NT2/D1 (cell line): ENCODE data around the gene B3GALT6.

ENCODE experiments used
- DNase-seq: peaks from one replicate; pipeline ENCODE4 v3.0.0-alpha.2; 2011; ENCODE audit warnings: low read depth, low spot score
- H3K27me3 ChIP-seq: 2 replicates; pipeline ENCODE4 v1.6.0; 2011; ENCODE audit warnings: mild to moderate bottlenecking; ENCODE audit not compliant: insufficient read length, insufficient read depth
- H3K36me3 ChIP-seq: 2 replicates; pipeline ENCODE4 v1.6.1; 2011; ENCODE audit warnings: mild to moderate bottlenecking, low read length, mixed read lengths; ENCODE audit not compliant: insufficient read depth, insufficient read length
- H3K4me1 ChIP-seq: 2 replicates; pipeline ENCODE4 v1.5.1; 2011; ENCODE audit not compliant: insufficient read depth, insufficient read length
- H3K4me3 ChIP-seq: 2 replicates; pipeline ENCODE4 v1.5.1; 2011; ENCODE audit warnings: low read depth; ENCODE audit not compliant: insufficient read length
- H3K9ac ChIP-seq: 2 replicates; pipeline ENCODE4 v1.6.0; 2011; ENCODE audit warnings: low read depth; ENCODE audit not compliant: insufficient read length
- H3K9me3 ChIP-seq: 2 replicates; pipeline ENCODE4 v1.5.1; 2011; ENCODE audit warnings: mild to moderate bottlenecking, low read length; ENCODE audit not compliant: insufficient read depth
- SUZ12 ChIP-seq: IDR thresholded peaks from 2 replicates; pipeline ENCODE4 v1.6.1; 2011; ENCODE audit not compliant: insufficient read length, insufficient read depth; ENCODE audit errors: extremely low read depth
- YY1 ChIP-seq: IDR thresholded peaks from 2 replicates; pipeline ENCODE4 v1.6.1; 2011; ENCODE audit not compliant: insufficient read length, insufficient read depth
- ZNF274 ChIP-seq: IDR thresholded peaks from 2 replicates; pipeline ENCODE4 v1.6.1; 2011; ENCODE audit warnings: mild to moderate bottlenecking, low read depth, low read length

Gene B3GALT6

DNA sequence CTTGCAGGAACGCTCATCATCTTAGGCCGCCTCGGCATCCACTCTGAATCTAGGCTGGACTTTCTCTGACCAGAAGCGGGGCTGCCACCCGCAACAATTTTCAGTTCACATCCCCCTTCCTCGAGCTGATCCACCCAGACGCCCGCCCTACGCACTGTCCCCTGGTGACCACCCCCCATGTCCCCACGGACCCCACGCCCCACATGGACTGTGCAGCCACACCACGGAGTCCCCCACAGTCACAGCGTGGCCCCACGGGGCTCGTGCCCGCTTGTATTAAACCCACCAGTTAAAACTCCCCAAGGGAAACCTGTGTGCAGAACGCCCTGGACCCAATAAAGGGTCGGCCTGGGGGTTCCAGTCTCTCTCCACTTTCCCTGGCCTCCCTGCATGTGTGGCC is 27.5 kb downstream of the B3GALT6 start:
- TF ChIP-seq YY1 (no peak), SUZ12 (no peak), ZNF274 (no peak)
- Histone ChIP-seq H3K36me3 (peaks cover 85% of the 10 kb centered on the region), H3K4me1 (peaks cover 22% of the 10 kb centered on the region)

GRCh38 chr1:1259951-1260600 is 28.0 kb downstream of the B3GALT6 start:
- Histone ChIP-seq H3K36me3 (peaks cover 85% of the 10 kb centered on the region), H3K9me3 (no peaks in the 10 kb centered on the region), H3K9ac (no peak overlapping the region), H3K4me3 (no peak overlapping the region), H3K4me1 (peaks cover 20% of the 10 kb centered on the region), H3K27me3 (no peaks in the 10 kb centered on the region)
- TF ChIP-seq SUZ12: no peak
- no peak for TF ChIP-seq ZNF274
- TF ChIP-seq YY1: no peak
- no peak for DNase-seq

More for the DNA sequence above, 27.5 kb downstream of the B3GALT6 start:
- Histone ChIP-seq H3K9ac (no peak overlapping the region), H3K9me3 (no peaks in the 10 kb centered on the region), H3K27me3 (no peaks in the 10 kb centered on the region), H3K4me3 (no peak overlapping the region)
- DNase-seq: no peak

- peak overlapping the region; percentile 50 for H3K9ac ChIP-seq
- no peaks in the 10 kb centered on the region for H3K27me3 ChIP-seq
- no peaks in the 10 kb centered on the region for H3K9me3 ChIP-seq
- peaks cover 17% of the 10 kb centered on the region for H3K4me1 ChIP-seq
- TF ChIP-seq SUZ12: no peak
- no peak for TF ChIP-seq YY1
- TF ChIP-seq ZNF274: no peak
- H3K4me3 ChIP-seq: no peak overlapping the region
- peaks cover 85% of the 10 kb centered on the region for H3K36me3 ChIP-seq
- no peak for DNase-seq
Observed at GRCh38 chr1:1260843-1261560, 29.0 kb downstream of the B3GALT6 start.

DNA sequence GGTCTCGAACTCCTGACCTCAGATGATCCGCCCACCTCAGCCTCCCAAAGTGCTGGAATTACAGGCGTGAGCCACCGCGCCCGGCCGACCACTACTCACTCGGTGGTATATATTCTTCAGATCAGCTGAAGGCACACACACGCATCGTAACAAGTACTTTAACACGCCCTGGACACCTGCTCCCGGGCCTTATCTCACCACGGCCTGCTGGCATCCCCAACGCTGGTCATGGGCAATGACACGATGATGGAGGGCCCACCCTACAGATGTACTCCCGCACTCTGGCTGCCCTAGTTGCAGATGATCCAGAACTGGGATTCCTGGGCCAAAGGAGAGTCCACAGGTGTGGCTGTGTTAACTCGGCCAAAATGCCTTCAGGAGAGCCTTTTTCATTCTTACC is 30.0 kb downstream of the B3GALT6 start:
- no peak for DNase-seq
- Histone ChIP-seq H3K9me3 (no peaks in the 10 kb centered on the region), H3K36me3 (peaks cover 80% of the 10 kb centered on the region), H3K4me1 (peaks cover 15% of the 10 kb centered on the region), H3K9ac (no peak overlapping the region), H3K4me3 (no peak overlapping the region), H3K27me3 (no peaks in the 10 kb centered on the region)
- no peak for TF ChIP-seq SUZ12

GRCh38 chr1:1262758-1263157 is 30.7 kb downstream of the B3GALT6 start:
- Histone ChIP-seq H3K9me3 (no peaks in the 10 kb centered on the region), H3K4me1 (peaks cover 11% of the 10 kb centered on the region), H3K27me3 (no peaks in the 10 kb centered on the region), H3K36me3 (peaks cover 84% of the 10 kb centered on the region), H3K9ac (no peak overlapping the region), H3K4me3 (no peak overlapping the region)
- no peak for DNase-seq
- TF ChIP-seq ZNF274 (no peak), SUZ12 (no peak), YY1 (no peak)

DNA sequence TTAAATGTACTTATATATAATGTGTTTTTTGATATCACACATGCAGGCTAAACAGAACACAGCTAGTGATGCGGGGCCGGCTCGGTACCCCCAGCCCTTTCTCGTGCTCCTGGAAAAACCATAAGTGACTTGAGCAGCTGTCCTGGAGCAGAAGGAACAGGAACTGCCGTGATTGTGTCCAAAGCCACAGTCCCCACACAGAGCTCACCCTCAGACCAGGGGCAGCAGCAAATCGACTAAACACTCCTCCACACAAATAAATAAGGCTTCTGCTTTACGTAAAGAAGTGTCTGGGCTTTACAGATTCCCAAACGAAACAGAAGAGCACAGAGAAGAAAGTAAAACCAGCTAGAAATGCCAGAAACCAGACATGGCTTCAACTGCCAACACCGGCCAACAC is 32.0 kb downstream of the B3GALT6 start:
- TF ChIP-seq ZNF274: no peak
- TF ChIP-seq YY1: no peak
- TF ChIP-seq SUZ12: no peak
- Histone ChIP-seq H3K4me3 (no peak overlapping the region), H3K36me3 (peaks cover 89% of the 10 kb centered on the region), H3K27me3 (no peaks in the 10 kb centered on the region), H3K9me3 (no peaks in the 10 kb centered on the region), H3K9ac (no peak overlapping the region), H3K4me1 (peaks cover 3% of the 10 kb centered on the region)
- DNase-seq: no peak

DNA sequence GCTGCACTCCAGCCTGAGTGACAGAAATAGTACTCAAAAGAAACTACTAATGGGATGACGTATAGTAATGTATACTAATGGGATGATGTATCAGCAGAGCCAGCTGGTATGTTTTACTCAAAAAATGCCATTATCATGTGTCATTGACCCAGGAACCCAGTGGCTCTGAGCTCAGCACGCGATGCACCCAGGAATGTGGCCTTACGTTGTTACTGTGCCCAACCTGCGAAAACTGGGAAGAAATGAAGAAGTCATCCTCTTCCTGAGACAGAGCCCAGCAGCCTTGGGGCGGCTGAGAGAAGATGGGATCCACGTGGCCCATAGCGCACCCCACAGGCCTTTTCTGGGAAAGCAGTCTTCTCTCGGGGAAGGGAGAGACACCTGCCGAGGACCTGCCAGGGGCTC is 32.8 kb downstream of the B3GALT6 start:
- TF ChIP-seq ZNF274: no peak
- TF ChIP-seq SUZ12: no peak
- TF ChIP-seq YY1: no peak
- no peaks in the 10 kb centered on the region for H3K4me1 ChIP-seq
- no peak overlapping the region for H3K4me3 ChIP-seq
- no peak for DNase-seq
- H3K36me3 ChIP-seq: peaks cover 89% of the 10 kb centered on the region
- no peaks in the 10 kb centered on the region for H3K27me3 ChIP-seq
- H3K9ac ChIP-seq: no peak overlapping the region
- no peaks in the 10 kb centered on the region for H3K9me3 ChIP-seq
